DOHH2 (cell line): Measurements from ENCODE around the gene IL36G.

ENCODE experiments used
- EZH2phosphoT487 ChIP-seq: fragments of 200-600 bp; sonication (generic); IDR thresholded peaks from 2 replicates; pipeline ENCODE4 v1.6.1; 2017; ENCODE audit warnings: borderline replicate concordance, mild to moderate bottlenecking, antibody characterized with exemption, low read length, moderate library complexity, mixed read lengths
- TF ChIP-seq, protein P1 (sequence below): fragments of 200-600 bp; sonication (generic); IDR thresholded peaks from one replicate; pipeline ENCODE4 v1.5.1; 2014; ENCODE audit warnings: antibody characterized with exemption, mild to moderate bottlenecking, low read depth, low read length; ENCODE audit not compliant: poor library complexity, severe bottlenecking

DNA sequence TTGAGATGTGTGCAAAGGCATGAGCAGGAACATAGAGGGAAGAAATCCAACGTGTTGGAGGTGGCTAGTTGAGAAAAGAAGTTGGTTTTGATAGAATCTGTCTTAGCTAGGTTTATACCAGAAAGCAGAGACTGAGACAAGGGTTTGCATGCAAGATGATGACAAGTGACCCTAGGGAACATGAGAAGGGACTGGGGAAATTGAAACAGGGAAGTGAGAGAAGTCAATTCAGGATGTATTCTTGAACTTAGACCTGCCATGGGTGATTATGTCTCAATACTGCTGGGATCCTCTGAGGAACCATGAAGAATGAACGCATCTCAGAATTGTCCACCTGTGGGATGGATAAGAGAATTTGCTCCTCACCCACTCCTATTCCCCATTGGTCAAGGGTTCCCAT, 47.9 kb downstream of the IL36G start:
- TF ChIP-seq, protein P1, sequence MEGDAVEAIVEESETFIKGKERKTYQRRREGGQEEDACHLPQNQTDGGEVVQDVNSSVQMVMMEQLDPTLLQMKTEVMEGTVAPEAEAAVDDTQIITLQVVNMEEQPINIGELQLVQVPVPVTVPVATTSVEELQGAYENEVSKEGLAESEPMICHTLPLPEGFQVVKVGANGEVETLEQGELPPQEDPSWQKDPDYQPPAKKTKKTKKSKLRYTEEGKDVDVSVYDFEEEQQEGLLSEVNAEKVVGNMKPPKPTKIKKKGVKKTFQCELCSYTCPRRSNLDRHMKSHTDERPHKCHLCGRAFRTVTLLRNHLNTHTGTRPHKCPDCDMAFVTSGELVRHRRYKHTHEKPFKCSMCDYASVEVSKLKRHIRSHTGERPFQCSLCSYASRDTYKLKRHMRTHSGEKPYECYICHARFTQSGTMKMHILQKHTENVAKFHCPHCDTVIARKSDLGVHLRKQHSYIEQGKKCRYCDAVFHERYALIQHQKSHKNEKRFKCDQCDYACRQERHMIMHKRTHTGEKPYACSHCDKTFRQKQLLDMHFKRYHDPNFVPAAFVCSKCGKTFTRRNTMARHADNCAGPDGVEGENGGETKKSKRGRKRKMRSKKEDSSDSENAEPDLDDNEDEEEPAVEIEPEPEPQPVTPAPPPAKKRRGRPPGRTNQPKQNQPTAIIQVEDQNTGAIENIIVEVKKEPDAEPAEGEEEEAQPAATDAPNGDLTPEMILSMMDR = no peak
- no peak for TF ChIP-seq EZH2phosphoT487
